SK-N-SH (cell line): ENCODE data around the gene GASK1A. TPM values are rescaled to one million over a fixed set of nuclear protein-coding genes. Genes with fewer than 3 reads are reported as not detected.

ENCODE experiments used
- CTCF ChIA-PET: fragments of 300-600, 350-600 bp; formaldehyde crosslinking; extraction: SDS; loops from one replicate; lab custom pipeline; 2021; lab: Yijun Ruan, JAX
- POLR2A ChIA-PET: fragments of 350-600 bp; sonication (Branson Sonifier 250); formaldehyde crosslinking; extraction: SDS; loops from one replicate; lab custom pipeline; 2020; ENCODE audit warnings: antibody characterized with exemption, inconsistent platforms; lab: Yijun Ruan, JAX
- DNase-seq: peaks from one replicate; pipeline ENCODE4 v3.0.0; 2012
- H2AFZ ChIP-seq: fragments of 200-600 bp; sonication (generic); 2 replicates; pipeline ENCODE4 v1.8.1; 2016; ENCODE audit warnings: antibody characterized with exemption, mild to moderate bottlenecking, low read depth
- H3F3A ChIP-seq: fragments of 200-600 bp; sonication (generic); replicated peaks from 2 replicates; pipeline ENCODE3; 2016; ENCODE audit warnings: antibody characterized with exemption, mild to moderate bottlenecking; ENCODE audit not compliant: insufficient read depth
- H3K27ac ChIP-seq, 2 experiments: fragments of 200-500 bp in 1 of 2; fragments of 200-600 bp in 1 of 2; sonication (Bioruptor generic) in 1 of 2; sonication (generic), shearing (Covaris generic) in 1 of 2; 2 replicates each; pipeline versions ENCODE4 v1.5.1 to v1.6.1; 2014 to 2016; ENCODE audit warnings: low read depth in 2 of 2, inconsistent platforms in 1 of 2, low read length in 1 of 2, mild to moderate bottlenecking in 1 of 2, mixed read lengths in 1 of 2
- H3K27me3 ChIP-seq: fragments of 200-600 bp; sonication (generic), shearing (Covaris generic); 2 replicates; pipeline ENCODE4 v1.6.1; 2016; ENCODE audit warnings: mixed run types; ENCODE audit not compliant: insufficient read depth
- H3K36me3 ChIP-seq, 2 experiments: fragments of 200-500 bp in 1 of 2; fragments of 200-600 bp in 1 of 2; sonication (Bioruptor generic) in 1 of 2; sonication (generic) in 1 of 2; replicated peaks in 1 of 2; 2 replicates each; pipeline versions ENCODE3 to v1.5.1; 2014 to 2016; ENCODE audit warnings: low read length in 1 of 2, mild to moderate bottlenecking in 1 of 2; ENCODE audit not compliant: insufficient read depth in 2 of 2, control insufficient read depth in 1 of 2
- H3K4me1 ChIP-seq, 2 experiments: fragments of 200-500 bp in 1 of 2; fragments of 200-600 bp in 1 of 2; sonication (Bioruptor generic) in 1 of 2; sonication (generic), shearing (Covaris generic) in 1 of 2; 2 replicates each; pipeline versions ENCODE4 v1.5.1 to v1.6.1; 2014 to 2016; ENCODE audit warnings: low read depth in 1 of 2, low read length in 1 of 2, mixed run types in 1 of 2; ENCODE audit not compliant: insufficient read depth in 2 of 2, control insufficient read depth in 1 of 2
- H3K4me2 ChIP-seq: fragments of 200-600 bp; sonication (generic), shearing (Covaris generic); 2 replicates; pipeline ENCODE4 v1.6.1; 2017; ENCODE audit warnings: mixed run types
- H3K4me3 ChIP-seq, 2 experiments: fragments of 200-500 bp in 1 of 2; fragments of 200-600 bp in 1 of 2; sonication (Bioruptor generic) in 1 of 2; sonication (generic), shearing (Covaris generic) in 1 of 2; 2 replicates each; pipeline versions ENCODE4 v1.5.1 to v1.8.1; 2014 to 2016; ENCODE audit warnings: low read depth in 2 of 2, inconsistent platforms in 1 of 2, low read length in 1 of 2, mild to moderate bottlenecking in 1 of 2, mixed read lengths in 1 of 2, moderate library complexity in 1 of 2
- H3K79me2 ChIP-seq: fragments of 200-600 bp; sonication (generic); 2 replicates; pipeline ENCODE4 v1.8.1; 2017; ENCODE audit warnings: mild to moderate bottlenecking; ENCODE audit not compliant: insufficient read depth
- H3K9ac ChIP-seq: fragments of 200-600 bp; sonication (generic); 2 replicates; pipeline ENCODE4 v1.6.1; 2017; ENCODE audit warnings: mixed run types
- H3K9me2 ChIP-seq: fragments of 200-600 bp; sonication (generic); 2 replicates; pipeline ENCODE4 v1.6.1; 2017; ENCODE audit warnings: mixed run types
- H3K9me3 ChIP-seq: fragments of 200-600 bp; sonication (generic); 2 replicates; pipeline ENCODE4 v1.6.1; 2017; ENCODE audit warnings: mixed run types, mild to moderate bottlenecking, moderate library complexity
- H4K20me1 ChIP-seq: fragments of 200-600 bp; sonication (generic); 2 replicates; pipeline ENCODE4 v1.6.1; 2017; ENCODE audit warnings: mild to moderate bottlenecking, mixed run types; ENCODE audit not compliant: insufficient read depth
- EP300 ChIP-seq, 2 experiments: IDR thresholded peaks; 2 replicates each; pipeline versions ENCODE4 v1.4.0 to v1.6.1; 2012; ENCODE audit warnings: borderline replicate concordance in 1 of 2, low read depth in 1 of 2, low read length in 1 of 2
- GABPA ChIP-seq: IDR thresholded peaks from 2 replicates; pipeline ENCODE4 v1.4.0; 2012; ENCODE audit warnings: low read depth, mild to moderate bottlenecking
- GATA2 ChIP-seq: sonication (generic); formaldehyde crosslinking; IDR thresholded peaks from 2 replicates; pipeline ENCODE4 v1.5.0; 2020; ENCODE audit warnings: mild to moderate bottlenecking, missing genetic modification reagents
- MAX ChIP-seq: IDR thresholded peaks from 2 replicates; pipeline ENCODE4 v1.4.0; 2012; ENCODE audit warnings: low read depth
- MEF2A ChIP-seq: IDR thresholded peaks from 2 replicates; pipeline ENCODE4 v1.4.0; 2012; ENCODE audit warnings: low read depth, borderline replicate concordance
- MXI1 ChIP-seq: IDR thresholded peaks from 2 replicates; pipeline ENCODE4 v1.6.1; 2012; ENCODE audit warnings: mild to moderate bottlenecking, low read depth, low read length, improper control_type of control experiment
- NRF1 ChIP-seq: IDR thresholded peaks from 2 replicates; pipeline ENCODE4 v1.6.1; 2012; ENCODE audit warnings: low read depth, mild to moderate bottlenecking, low read length
- POLR2AphosphoS5 ChIP-seq: IDR thresholded peaks from 2 replicates; pipeline ENCODE4 v1.6.1; 2012; ENCODE audit warnings: low read depth, low read length
- RAD21 ChIP-seq: IDR thresholded peaks from 2 replicates; pipeline ENCODE4 v1.6.1; 2012; ENCODE audit warnings: mild to moderate bottlenecking, low read length
- RCOR1 ChIP-seq: fragments of 150-350 bp; IDR thresholded peaks from 2 replicates; pipeline ENCODE4 v1.6.1; 2017; ENCODE audit warnings: antibody characterized with exemption, low read length
- SIN3A ChIP-seq: IDR thresholded peaks from 2 replicates; pipeline ENCODE4 v1.6.1; 2012; ENCODE audit warnings: low read depth, mild to moderate bottlenecking, low read length, moderate library complexity, borderline replicate concordance
- SMC3 ChIP-seq: IDR thresholded peaks from 2 replicates; pipeline ENCODE4 v1.6.1; 2012; ENCODE audit warnings: low read depth, low read length, improper control_type of control experiment
- TAF1 ChIP-seq: IDR thresholded peaks from 2 replicates; pipeline ENCODE4 v1.6.1; 2012; ENCODE audit warnings: low read depth, mild to moderate bottlenecking, low read length, moderate library complexity, borderline replicate concordance
- TCF12 ChIP-seq: IDR thresholded peaks from 2 replicates; pipeline ENCODE4 v1.4.0; 2012
- USF1 ChIP-seq: IDR thresholded peaks from 2 replicates; pipeline ENCODE4 v1.4.0; 2012; ENCODE audit warnings: low read depth, borderline replicate concordance
- USF2 ChIP-seq: fragments of 150-350 bp; IDR thresholded peaks from 2 replicates; pipeline ENCODE4 v1.6.1; 2017; ENCODE audit warnings: antibody characterized with exemption, low read length, low read depth, borderline replicate concordance
- YY1 ChIP-seq: IDR thresholded peaks from 2 replicates; pipeline ENCODE4 v1.4.0; 2012; ENCODE audit warnings: low read depth, mild to moderate bottlenecking
- WGBS: methylation state at CpG from one replicate; pipeline ENCODE4 v1.1.6; 2017; ENCODE audit warnings: low lambda C conversion rate; 5-methylcytosine and 5-hydroxymethylcytosine counted together
- polyA plus RNA-seq, 3 experiments: library from polyadenylated mRNA; depleted of rRNA; stranded (reverse); fragments of >200 nt; gene quantifications; 2 replicates each; pipeline ENCODE4 v1.2.3, GENCODE V29; 2012

The GASK1A gene
- polyA plus RNA-seq, 1 of the 3 experiments (the other 2 are of a cell fraction), result not detected

- TF ChIP-seq EP300 (IDR thresholded peaks at IDR 0.05; ENCODE audit: borderline replicate concordance in 1 of 2, low read depth in 1 of 2, low read length in 1 of 2) (no peak), POLR2AphosphoS5 (no peak), YY1 (no peak), MXI1 (no peak), MEF2A (no peak), TCF12 (no peak)
Observed at GRCh38 chr3:43010638-43011037, 31.5 kb downstream of the GASK1A start (continued).

GRCh38 chr3:43011638-43012037, 32.5 kb downstream of the GASK1A start:
- WGBS, result 24% methylated on average over 3 of the region's 3 CpGs
- H3K4me1 ChIP-seq, result no peaks in the 10 kb centered on the region
- POLR2A ChIA-PET, result no interaction called here

GRCh38 chr3:43012174-43012573, 33.1 kb downstream of the GASK1A start:
- H3K36me3 ChIP-seq, result no peaks in the 10 kb centered on the region
- H3K4me3 ChIP-seq, result no peak overlapping the region
- CTCF ChIA-PET, result no interaction called here
- H4K20me1 ChIP-seq, result no peaks in the 10 kb centered on the region
- H3K79me2 ChIP-seq, result no peaks in the 10 kb centered on the region
- no peaks in the 10 kb centered on the region for H3K4me1 ChIP-seq
- POLR2A ChIA-PET, result no interaction called here
- TF ChIP-seq SIN3A, result no peak
- no peak for TF ChIP-seq MXI1
- TF ChIP-seq NRF1, result no peak
- TF ChIP-seq RAD21, result no peak
- no peak for TF ChIP-seq USF1
- no peak for TF ChIP-seq USF2
- TF ChIP-seq RCOR1, result no peak
- TF ChIP-seq, all 33 proteins: peak for 0
- no peak for DNase-seq
- H3K9me3 ChIP-seq, result no peaks in the 10 kb centered on the region
- H3K27me3 ChIP-seq, result no peaks in the 10 kb centered on the region
- no peaks in the 10 kb centered on the region for H3F3A ChIP-seq
- no peak overlapping the region for H3K27ac ChIP-seq
- H2AFZ ChIP-seq, result no peak overlapping the region
- no peak overlapping the region for H3K9ac ChIP-seq
- no peak overlapping the region for H3K4me2 ChIP-seq
- no peaks in the 10 kb centered on the region for H3K9me2 ChIP-seq

More at GRCh38 chr3:43011638-43012037, 32.5 kb downstream of the GASK1A start:
- Histone ChIP-seq H3K27me3 (no peaks in the 10 kb centered on the region), H4K20me1 (no peaks in the 10 kb centered on the region), H3K27ac (no peak overlapping the region), H3K9me2 (no peaks in the 10 kb centered on the region), H3K36me3 (no peaks in the 10 kb centered on the region), H2AFZ (no peak overlapping the region), H3K4me2 (no peak overlapping the region), H3K9ac (no peak overlapping the region), H3K9me3 (no peaks in the 10 kb centered on the region), H3K79me2 (no peaks in the 10 kb centered on the region), H3K4me3 (no peak overlapping the region), H3F3A (no peaks in the 10 kb centered on the region)
- CTCF ChIA-PET, result no interaction called here
- no peak for DNase-seq
- TF ChIP-seq TAF1 (no peak), GABPA (no peak), SMC3 (no peak), MXI1 (no peak), GATA2 (CRISPR knock-in tag) (no peak), MAX (no peak), SIN3A (no peak), YY1 (no peak), RCOR1 (no peak), TCF12 (no peak), USF2 (no peak)
